ENCODE results near the gene MEGF6. TPM values are rescaled to one million over a fixed set of nuclear protein-coding genes. Genes with fewer than 3 reads are reported as not detected.
A peak's percentile ranks its signal among the peaks of the same experiment; 100 is the strongest.

Gene MEGF6
- total RNA-seq, 1 experiment from 2014 or later, result 65.3 TPM

- no peaks in the 10 kb centered on the region for H3K9me2 ChIP-seq (ENCODE audit: insufficient read depth)
- no peaks in the 10 kb centered on the region; the same call in 1 of the 2 replicates for H3F3A ChIP-seq (ENCODE audit: insufficient read depth, low read depth)
- no peaks in the 10 kb centered on the region for H3K79me2 ChIP-seq (ENCODE audit: low read depth)
- BruUV-seq (replicated peaks), result no TSS peak
- POLR2A ChIA-PET (ENCODE audit: unreplicated experiment), result no interaction called here
- H3K4me3 ChIP-seq, result no peak overlapping the region
- H4K20me1 ChIP-seq (ENCODE audit: insufficient read depth), result peaks cover 3% of the 10 kb centered on the region
- H3K9me3 ChIP-seq (ENCODE audit: insufficient read depth, low read depth), result no peaks in the 10 kb centered on the region
- no peak for TF ChIP-seq EZH2 (IDR thresholded peaks at IDR 0.05; ENCODE audit: low read depth)
- no peak for TF ChIP-seq CTCF (conservative IDR thresholded peaks at IDR 0.05)
- intact Hi-C loops (cut with micrococcal nuclease; ENCODE audit: unreplicated experiment), result no loop called here
- H2AFZ ChIP-seq, result no peak overlapping the region
- no peaks in the 10 kb centered on the region for H3K27me3 ChIP-seq (ENCODE audit: insufficient read depth, low read depth)
- H3K27ac ChIP-seq, result no peak overlapping the region
- H3K4me1 ChIP-seq (replicated peaks; ENCODE audit: insufficient read depth), result peaks cover under 1% of the 10 kb centered on the region
- DNase-seq, result no peak
- CTCF ChIA-PET, result no interaction called here
- no peak overlapping the region for H3K4me2 ChIP-seq
- no peaks in the 10 kb centered on the region for H3K36me3 ChIP-seq (ENCODE audit: low read depth)
These were observed 100.4 kb downstream of the MEGF6 start for GRCh38 chr1:3510956-3511250.

GRCh38 chr1:3510136-3510955 is 101.0 kb downstream of the MEGF6 start:
- Histone ChIP-seq H3K79me2 (ENCODE audit: low read depth) (no peaks in the 10 kb centered on the region), H3F3A (ENCODE audit: insufficient read depth, low read depth) (peaks cover under 1% of the 10 kb centered on the region; the same call in 1 of the 2 replicates), H3K9me2 (ENCODE audit: insufficient read depth) (no peaks in the 10 kb centered on the region), H3K9me3 (ENCODE audit: insufficient read depth, low read depth) (no peaks in the 10 kb centered on the region), H2AFZ (no peak overlapping the region), H3K4me3 (no peak overlapping the region), H3K27me3 (ENCODE audit: insufficient read depth, low read depth) (no peaks in the 10 kb centered on the region), H4K20me1 (ENCODE audit: insufficient read depth) (peaks cover 3% of the 10 kb centered on the region), H3K36me3 (ENCODE audit: low read depth) (no peaks in the 10 kb centered on the region), H3K27ac (no peak overlapping the region), H3K4me1 (replicated peaks; ENCODE audit: insufficient read depth) (peaks cover 6% of the 10 kb centered on the region), H3K4me2 (no peak overlapping the region)
- TF ChIP-seq CTCF (conservative IDR thresholded peaks at IDR 0.05), result no peak
- TF ChIP-seq EZH2 (IDR thresholded peaks at IDR 0.05; ENCODE audit: low read depth), result no peak
- intact Hi-C loops (cut with micrococcal nuclease; ENCODE audit: unreplicated experiment), result no loop called here
- CTCF ChIA-PET, result no interaction called here
- POLR2A ChIA-PET (ENCODE audit: unreplicated experiment), result no interaction called here
- no TSS peak for BruUV-seq (replicated peaks)
- peak in 1 of 2 experiments; percentile 58 for DNase-seq

GRCh38 chr1:3509721-3510120 is 101.6 kb downstream of the MEGF6 start:
- Histone ChIP-seq H3F3A (ENCODE audit: insufficient read depth, low read depth) (peaks cover 6% of the 10 kb centered on the region; the same call in 1 of the 2 replicates), H3K27me3 (ENCODE audit: insufficient read depth, low read depth) (no peaks in the 10 kb centered on the region), H3K79me2 (ENCODE audit: low read depth) (no peaks in the 10 kb centered on the region), H3K9me2 (ENCODE audit: insufficient read depth) (no peaks in the 10 kb centered on the region), H3K4me2 (no peak overlapping the region), H3K9me3 (ENCODE audit: insufficient read depth, low read depth) (no peaks in the 10 kb centered on the region), H4K20me1 (ENCODE audit: insufficient read depth) (peaks cover 3% of the 10 kb centered on the region), H3K27ac (no peak overlapping the region), H3K36me3 (ENCODE audit: low read depth) (no peaks in the 10 kb centered on the region), H3K4me3 (no peak overlapping the region), H2AFZ (no peak overlapping the region), H3K4me1 (replicated peaks; ENCODE audit: insufficient read depth) (peaks cover 12% of the 10 kb centered on the region)
- no peak for DNase-seq
- ChIA-PET POLR2A (ENCODE audit: unreplicated experiment) (no interaction called here), CTCF (no interaction called here)
- no TSS peak for BruUV-seq (replicated peaks)
- intact Hi-C loops (cut with micrococcal nuclease; ENCODE audit: unreplicated experiment), result no loop called here
- TF ChIP-seq CTCF (conservative IDR thresholded peaks at IDR 0.05) (no peak), EZH2 (IDR thresholded peaks at IDR 0.05; ENCODE audit: low read depth) (no peak)

Measured in PC-9 (cell line).